Neural cell (in vitro differentiated cells): ENCODE results near the gene KLF16. TPM values are rescaled to one million over a fixed set of nuclear protein-coding genes. Genes with fewer than 3 reads are reported as not detected.

ENCODE experiments used
- H2AFZ ChIP-seq: fragments of 200-600, 300-800 bp; sonication (generic), shearing (Covaris generic); 2 replicates; pipeline ENCODE4 v1.6.0; 2014; ENCODE audit warnings: low read depth, mild to moderate bottlenecking, antibody characterized with exemption, low read length, moderate library complexity
- H3F3A ChIP-seq: fragments of 200-600 bp; shearing (Covaris generic); 2 replicates; pipeline ENCODE4 v1.6.1; 2016; ENCODE audit warnings: mild to moderate bottlenecking, moderate library complexity, mixed read lengths, antibody characterized with exemption, low read length; ENCODE audit not compliant: insufficient read depth, poor library complexity, severe bottlenecking
- H3K27ac ChIP-seq: fragments of 200-600, 300-800 bp; sonication (generic), shearing (Covaris generic); 2 replicates; pipeline ENCODE4 v1.5.1; 2014; ENCODE audit warnings: mild to moderate bottlenecking, low read length, moderate library complexity
- H3K27me3 ChIP-seq: fragments of 300-800, 200-600 bp; sonication (generic), shearing (Covaris generic); 2 replicates; pipeline ENCODE4 v1.6.0; 2014; ENCODE audit warnings: mild to moderate bottlenecking, low read depth, low read length, moderate library complexity; ENCODE audit not compliant: insufficient read depth
- H3K36me3 ChIP-seq: fragments of 300-800, 200-600 bp; sonication (generic), shearing (Covaris generic); 2 replicates; pipeline ENCODE4 v1.5.1; 2014; ENCODE audit warnings: mild to moderate bottlenecking, antibody characterized with exemption, low read length, moderate library complexity; ENCODE audit not compliant: insufficient read depth
- H3K4me2 ChIP-seq: fragments of 300-800, 200-600 bp; sonication (generic), shearing (Covaris generic); 2 replicates; pipeline ENCODE4 v1.6.0; 2014; ENCODE audit warnings: mild to moderate bottlenecking, low read length
- H3K4me3 ChIP-seq: fragments of 300-800, 200-600 bp; sonication (generic), shearing (Covaris generic); 2 replicates; pipeline ENCODE4 v1.5.1; 2014; ENCODE audit warnings: mild to moderate bottlenecking, low read length, moderate library complexity
- H3K79me2 ChIP-seq: fragments of 200-600 bp; shearing (Covaris generic); replicated peaks from 2 replicates; pipeline ENCODE4 v1.6.0; 2014; ENCODE audit warnings: mild to moderate bottlenecking, low read length, moderate library complexity; ENCODE audit not compliant: insufficient read depth
- H3K9ac ChIP-seq: fragments of 300-800, 200-600 bp; sonication (generic), shearing (Covaris generic); 2 replicates; pipeline ENCODE4 v1.6.1; 2016; ENCODE audit warnings: mild to moderate bottlenecking, low read length, mixed read lengths
- H3K9me2 ChIP-seq: fragments of 200-600 bp; shearing (Covaris generic); 2 replicates; pipeline ENCODE4 v1.6.1; 2016; ENCODE audit warnings: mild to moderate bottlenecking, low read length, mixed read lengths; ENCODE audit not compliant: insufficient read depth
- H3K9me3 ChIP-seq: fragments of 200-600, 300-800 bp; sonication (generic), shearing (Covaris generic); 2 replicates; pipeline ENCODE4 v1.6.1; 2016; ENCODE audit warnings: mild to moderate bottlenecking, mixed run types, low read length, moderate library complexity, mixed read lengths
- H4K20me1 ChIP-seq: fragments of 200-600 bp; shearing (Covaris generic); 2 replicates; pipeline ENCODE4 v1.6.1; 2016; ENCODE audit warnings: mild to moderate bottlenecking, mixed run types; ENCODE audit not compliant: insufficient read depth
- EP300 ChIP-seq: fragments of 450-650 bp; conservative IDR thresholded peaks from 2 replicates; pipeline ENCODE4 v1.6.1; 2014; ENCODE audit warnings: antibody characterized with exemption, mild to moderate bottlenecking, moderate library complexity; ENCODE audit not compliant: poor library complexity, severe bottlenecking
- EZH2 ChIP-seq: fragments of 200-600, 300-800 bp; shearing (Covaris generic), sonication (generic); IDR thresholded peaks from 2 replicates; pipeline ENCODE4 v1.6.1; 2014; ENCODE audit warnings: antibody characterized with exemption, low read length, borderline replicate concordance, mild to moderate bottlenecking; ENCODE audit not compliant: insufficient read depth, poor library complexity, severe bottlenecking
- MXI1 ChIP-seq: fragments of 450-650 bp; conservative IDR thresholded peaks from 2 replicates; pipeline ENCODE4 v1.6.1; 2014; ENCODE audit warnings: antibody characterized with exemption, mild to moderate bottlenecking; ENCODE audit not compliant: poor library complexity, severe bottlenecking
- POLR2AphosphoS5 ChIP-seq: IDR thresholded peaks from 2 replicates; pipeline ENCODE4 v1.6.1; 2012
- RAD21 ChIP-seq: fragments of 450-650 bp; conservative IDR thresholded peaks from 2 replicates; pipeline ENCODE4 v1.6.1; 2014; ENCODE audit warnings: antibody characterized with exemption, mild to moderate bottlenecking, moderate library complexity
- SMC3 ChIP-seq: fragments of 450-650 bp; conservative IDR thresholded peaks from 2 replicates; pipeline ENCODE4 v1.6.1; 2014; ENCODE audit warnings: antibody characterized with exemption, mild to moderate bottlenecking, moderate library complexity; ENCODE audit not compliant: poor library complexity
- TAF1 ChIP-seq: IDR thresholded peaks from 2 replicates; pipeline ENCODE4 v1.6.1; 2012; ENCODE audit warnings: low read depth
- polyA plus RNA-seq: library from polyadenylated mRNA; depleted of rRNA; stranded (reverse); fragments of >200 nt; gene quantifications from 2 replicates; pipeline ENCODE4 v1.2.3, GENCODE V29; 2014
- TF ChIP-seq, protein P1 (sequence below): fragments of 450-650 bp; IDR thresholded peaks from 2 replicates; pipeline ENCODE4 v1.5.1; 2014; ENCODE audit warnings: antibody characterized with exemption, mild to moderate bottlenecking, moderate library complexity; ENCODE audit not compliant: poor library complexity, severe bottlenecking
- TF ChIP-seq, protein P2 (sequence below): IDR thresholded peaks from 2 replicates; pipeline ENCODE4 v1.6.1; 2012; ENCODE audit warnings: borderline replicate concordance

Gene KLF16
- polyA plus RNA-seq, 1 donor from 2014 or later = 3.5 TPM

DNA sequence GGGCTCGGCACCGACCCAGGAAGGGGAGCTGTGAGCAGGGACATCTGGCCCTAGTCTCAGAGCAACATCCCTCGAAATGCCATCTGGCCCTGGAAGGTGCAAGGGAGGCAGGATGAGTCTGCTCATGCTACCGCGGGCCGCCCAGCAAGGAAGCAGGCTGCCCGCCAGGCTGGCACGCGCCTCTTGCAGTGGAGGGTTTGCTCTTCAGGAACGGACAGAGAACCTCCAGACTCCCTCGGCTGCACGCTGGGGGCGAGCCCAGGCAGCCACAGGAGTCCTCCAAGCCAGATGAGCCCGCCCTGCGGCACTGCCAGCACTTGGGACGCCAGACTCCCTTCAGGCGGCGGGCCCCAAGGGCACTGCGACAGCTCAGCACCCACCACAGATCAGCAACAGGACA is 41.2 kb downstream of the KLF16 start:
- Histone ChIP-seq H3F3A (no peaks in the 10 kb centered on the region), H3K9ac (no peak overlapping the region), H4K20me1 (no peaks in the 10 kb centered on the region), H3K4me2 (no peak overlapping the region), H3K27ac (no peak overlapping the region), H2AFZ (no peak overlapping the region), H3K9me3 (no peaks in the 10 kb centered on the region), H3K9me2 (no peaks in the 10 kb centered on the region), H3K27me3 (no peaks in the 10 kb centered on the region), H3K79me2 (no peaks in the 10 kb centered on the region), H3K36me3 (no peaks in the 10 kb centered on the region), H3K4me3 (no peak overlapping the region)
- no peak for TF ChIP-seq TAF1
- no peak for TF ChIP-seq RAD21
- TF ChIP-seq SMC3 = no peak
- TF ChIP-seq, protein P1, sequence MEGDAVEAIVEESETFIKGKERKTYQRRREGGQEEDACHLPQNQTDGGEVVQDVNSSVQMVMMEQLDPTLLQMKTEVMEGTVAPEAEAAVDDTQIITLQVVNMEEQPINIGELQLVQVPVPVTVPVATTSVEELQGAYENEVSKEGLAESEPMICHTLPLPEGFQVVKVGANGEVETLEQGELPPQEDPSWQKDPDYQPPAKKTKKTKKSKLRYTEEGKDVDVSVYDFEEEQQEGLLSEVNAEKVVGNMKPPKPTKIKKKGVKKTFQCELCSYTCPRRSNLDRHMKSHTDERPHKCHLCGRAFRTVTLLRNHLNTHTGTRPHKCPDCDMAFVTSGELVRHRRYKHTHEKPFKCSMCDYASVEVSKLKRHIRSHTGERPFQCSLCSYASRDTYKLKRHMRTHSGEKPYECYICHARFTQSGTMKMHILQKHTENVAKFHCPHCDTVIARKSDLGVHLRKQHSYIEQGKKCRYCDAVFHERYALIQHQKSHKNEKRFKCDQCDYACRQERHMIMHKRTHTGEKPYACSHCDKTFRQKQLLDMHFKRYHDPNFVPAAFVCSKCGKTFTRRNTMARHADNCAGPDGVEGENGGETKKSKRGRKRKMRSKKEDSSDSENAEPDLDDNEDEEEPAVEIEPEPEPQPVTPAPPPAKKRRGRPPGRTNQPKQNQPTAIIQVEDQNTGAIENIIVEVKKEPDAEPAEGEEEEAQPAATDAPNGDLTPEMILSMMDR = no peak
- TF ChIP-seq POLR2AphosphoS5 = no peak
- no peak for TF ChIP-seq EZH2
- TF ChIP-seq, protein P2, sequence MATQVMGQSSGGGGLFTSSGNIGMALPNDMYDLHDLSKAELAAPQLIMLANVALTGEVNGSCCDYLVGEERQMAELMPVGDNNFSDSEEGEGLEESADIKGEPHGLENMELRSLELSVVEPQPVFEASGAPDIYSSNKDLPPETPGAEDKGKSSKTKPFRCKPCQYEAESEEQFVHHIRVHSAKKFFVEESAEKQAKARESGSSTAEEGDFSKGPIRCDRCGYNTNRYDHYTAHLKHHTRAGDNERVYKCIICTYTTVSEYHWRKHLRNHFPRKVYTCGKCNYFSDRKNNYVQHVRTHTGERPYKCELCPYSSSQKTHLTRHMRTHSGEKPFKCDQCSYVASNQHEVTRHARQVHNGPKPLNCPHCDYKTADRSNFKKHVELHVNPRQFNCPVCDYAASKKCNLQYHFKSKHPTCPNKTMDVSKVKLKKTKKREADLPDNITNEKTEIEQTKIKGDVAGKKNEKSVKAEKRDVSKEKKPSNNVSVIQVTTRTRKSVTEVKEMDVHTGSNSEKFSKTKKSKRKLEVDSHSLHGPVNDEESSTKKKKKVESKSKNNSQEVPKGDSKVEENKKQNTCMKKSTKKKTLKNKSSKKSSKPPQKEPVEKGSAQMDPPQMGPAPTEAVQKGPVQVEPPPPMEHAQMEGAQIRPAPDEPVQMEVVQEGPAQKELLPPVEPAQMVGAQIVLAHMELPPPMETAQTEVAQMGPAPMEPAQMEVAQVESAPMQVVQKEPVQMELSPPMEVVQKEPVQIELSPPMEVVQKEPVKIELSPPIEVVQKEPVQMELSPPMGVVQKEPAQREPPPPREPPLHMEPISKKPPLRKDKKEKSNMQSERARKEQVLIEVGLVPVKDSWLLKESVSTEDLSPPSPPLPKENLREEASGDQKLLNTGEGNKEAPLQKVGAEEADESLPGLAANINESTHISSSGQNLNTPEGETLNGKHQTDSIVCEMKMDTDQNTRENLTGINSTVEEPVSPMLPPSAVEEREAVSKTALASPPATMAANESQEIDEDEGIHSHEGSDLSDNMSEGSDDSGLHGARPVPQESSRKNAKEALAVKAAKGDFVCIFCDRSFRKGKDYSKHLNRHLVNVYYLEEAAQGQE = no peak
- no peak for TF ChIP-seq EP300
- TF ChIP-seq MXI1 = no peak

DNA sequence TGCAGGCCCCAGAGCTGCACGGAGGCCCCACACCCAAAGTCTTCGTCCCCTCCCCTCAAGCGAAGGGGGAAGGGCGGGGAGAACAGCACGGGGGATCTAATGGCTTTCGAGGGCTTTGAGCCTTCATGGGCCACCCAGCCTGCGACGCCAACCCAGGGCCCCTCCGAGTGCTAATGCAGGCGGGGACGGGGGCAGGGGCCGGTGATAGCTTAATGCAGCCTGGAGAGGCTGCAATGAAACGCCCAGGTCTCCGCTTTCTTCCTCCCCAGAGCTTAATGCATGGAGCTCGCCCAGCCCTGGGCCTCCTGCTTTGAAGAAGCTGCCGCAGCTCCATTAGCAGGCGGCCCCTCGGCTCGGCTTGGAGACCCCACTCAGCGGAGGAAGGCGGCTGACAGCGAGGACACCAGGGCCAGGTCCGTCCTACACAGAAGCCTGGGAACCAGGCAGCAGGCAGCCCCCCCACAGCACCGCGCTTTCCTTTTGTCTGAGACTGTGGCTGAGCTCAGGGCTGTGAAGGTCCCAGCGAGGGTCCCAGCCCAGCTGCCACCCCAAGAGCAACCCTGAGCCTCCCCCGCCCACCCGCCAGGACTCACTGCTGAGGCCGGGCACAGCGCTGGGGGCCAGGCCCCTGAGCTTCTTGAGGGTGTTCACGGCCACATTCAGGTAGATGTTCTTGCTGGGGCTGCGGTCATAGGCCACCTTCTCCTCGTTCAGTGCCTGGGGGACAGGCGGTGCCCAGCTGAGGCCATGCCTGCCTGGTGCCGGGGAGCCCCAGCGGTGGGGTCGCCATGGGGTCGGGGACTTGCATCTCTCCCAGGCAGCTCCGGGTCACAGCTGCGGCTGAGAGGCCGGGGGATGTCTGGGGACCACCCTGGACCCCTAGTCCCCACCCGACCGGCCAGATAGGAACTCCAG is 43.8 kb downstream of the KLF16 start:
- no peaks in the 10 kb centered on the region for H3K27me3 ChIP-seq

More for the DNA sequence above, 43.8 kb downstream of the KLF16 start:
- no peaks in the 10 kb centered on the region for H3K79me2 ChIP-seq
- no peak overlapping the region for H3K27ac ChIP-seq
- no peaks in the 10 kb centered on the region for H3K9me3 ChIP-seq
- no peak overlapping the region for H3K4me3 ChIP-seq
- H3K4me2 ChIP-seq = no peak overlapping the region
- H3K9ac ChIP-seq = no peak overlapping the region
- H3K36me3 ChIP-seq = no peaks in the 10 kb centered on the region
- no peak overlapping the region for H2AFZ ChIP-seq
- no peaks in the 10 kb centered on the region for H3F3A ChIP-seq
- TF ChIP-seq POLR2AphosphoS5 (no peak), MXI1 (no peak)
- no peaks in the 10 kb centered on the region for H4K20me1 ChIP-seq
- H3K9me2 ChIP-seq = no peaks in the 10 kb centered on the region
